HG02610 (cell line): Measurements from ENCODE around the gene ADARB2.
"Not testable (repeated sequence)": the region's sequence is repeated elsewhere in the genome, so short reads cannot be mapped to it uniquely, and the experiment has no call there.

Experiments used
- ATAC-seq: cut with Tn5 transposase; IDR thresholded peaks from one replicate; pipeline ENCODE4 v1.9.1; 2021; ENCODE audit warnings: mild to moderate bottlenecking, moderate library complexity; ENCODE audit not compliant: unreplicated experiment

Gene ADARB2

DNA sequence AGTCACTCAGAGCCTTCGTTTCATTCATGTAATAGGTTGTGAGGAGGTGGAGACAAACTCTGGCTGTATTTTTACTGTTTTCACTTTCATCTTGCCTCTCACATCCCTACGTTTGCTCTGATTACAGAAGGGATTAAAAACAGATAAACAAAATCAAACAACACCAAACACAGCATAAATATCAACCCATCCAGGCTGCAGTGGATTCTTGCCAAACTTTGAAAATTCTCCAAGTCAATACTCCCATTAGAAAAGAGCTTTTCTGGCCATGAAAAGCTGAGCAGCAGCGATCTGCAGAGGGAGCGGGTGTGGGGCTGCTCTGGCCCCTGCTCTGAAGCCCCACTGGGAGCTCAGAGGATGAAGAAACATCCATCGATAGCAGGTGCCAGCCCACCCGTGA, 397.9 kb downstream of the ADARB2 start:
- ATAC-seq, result no peak

DNA sequence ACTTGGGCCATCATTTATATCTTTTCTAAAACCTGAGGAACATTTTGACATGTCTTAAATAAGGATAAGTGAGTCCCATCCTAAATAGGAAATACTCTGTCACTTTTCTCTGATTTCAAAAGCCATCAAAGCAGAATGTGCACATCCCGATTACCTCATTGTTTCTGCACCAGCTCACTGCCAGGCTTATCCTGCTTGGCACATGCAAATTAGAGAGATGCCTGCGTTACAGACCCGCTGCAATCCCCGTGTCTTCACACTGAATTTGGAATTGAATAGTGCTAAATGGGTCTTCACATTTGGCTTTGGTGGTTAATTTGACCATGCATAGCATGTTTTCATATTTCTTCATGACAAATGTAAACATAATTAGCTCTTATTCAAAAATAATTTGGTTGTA, 401.7 kb downstream of the ADARB2 start:
- ATAC-seq, result no peak

DNA sequence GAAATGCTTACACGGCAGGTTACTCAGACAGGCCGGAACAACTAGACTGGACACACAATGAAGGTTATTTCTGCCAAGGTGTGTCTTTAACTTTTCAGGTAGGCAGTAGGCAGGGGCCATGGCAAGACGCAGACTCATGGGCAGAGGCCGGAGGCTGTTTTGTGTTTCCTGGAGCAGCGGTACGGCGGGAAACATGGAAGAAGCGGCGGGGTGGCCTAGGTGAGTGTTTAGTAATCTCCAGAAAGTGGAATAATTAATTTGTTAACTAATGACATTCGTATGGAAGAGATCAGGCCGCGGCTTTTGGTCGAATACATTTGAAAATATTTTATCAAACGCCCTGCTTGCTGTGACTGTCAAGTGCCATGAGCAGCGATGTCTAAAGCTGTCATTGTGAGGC, 403.3 kb downstream of the ADARB2 start:
- ATAC-seq, result no peak

DNA sequence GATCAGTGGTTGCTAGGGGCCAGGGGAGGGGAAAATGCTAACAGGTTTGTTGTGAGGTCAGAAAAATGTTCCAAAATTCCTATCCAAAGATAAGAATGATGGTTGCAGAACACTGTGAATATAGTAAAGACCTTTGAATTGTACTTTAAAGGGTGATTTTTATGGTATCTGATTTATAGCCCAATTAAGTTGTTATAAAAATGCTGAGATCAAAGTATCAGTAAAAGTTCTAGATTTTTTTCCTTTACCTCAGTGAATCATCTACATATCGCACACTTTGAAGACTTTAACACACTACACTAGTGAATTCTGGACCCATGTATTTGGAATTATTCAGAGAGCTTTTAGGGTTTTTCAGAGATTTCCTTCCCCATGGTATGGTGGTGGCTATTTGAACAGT, 405.8 kb downstream of the ADARB2 start:
- ATAC-seq, result no peak

DNA sequence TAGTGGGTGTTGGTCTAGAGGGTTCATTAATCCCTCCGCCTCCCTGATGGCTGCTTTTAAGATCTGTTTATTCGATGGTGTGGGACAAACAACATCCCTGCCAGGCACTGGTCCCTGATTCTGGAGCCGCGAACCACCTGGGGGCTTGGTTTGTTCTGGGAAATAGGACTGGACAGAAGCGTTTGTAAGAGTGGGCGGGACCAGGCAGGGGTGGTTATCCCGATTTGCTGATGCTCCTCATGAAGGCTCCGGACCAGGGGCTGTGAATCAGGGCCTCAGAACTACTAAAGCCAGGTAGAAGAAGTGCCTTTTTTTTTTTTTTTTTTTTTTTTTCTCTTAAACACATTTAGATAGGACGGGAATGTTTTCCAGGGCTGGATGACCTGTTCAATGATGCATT, 407.7 kb downstream of the ADARB2 start:
- ATAC-seq, result no peak

DNA sequence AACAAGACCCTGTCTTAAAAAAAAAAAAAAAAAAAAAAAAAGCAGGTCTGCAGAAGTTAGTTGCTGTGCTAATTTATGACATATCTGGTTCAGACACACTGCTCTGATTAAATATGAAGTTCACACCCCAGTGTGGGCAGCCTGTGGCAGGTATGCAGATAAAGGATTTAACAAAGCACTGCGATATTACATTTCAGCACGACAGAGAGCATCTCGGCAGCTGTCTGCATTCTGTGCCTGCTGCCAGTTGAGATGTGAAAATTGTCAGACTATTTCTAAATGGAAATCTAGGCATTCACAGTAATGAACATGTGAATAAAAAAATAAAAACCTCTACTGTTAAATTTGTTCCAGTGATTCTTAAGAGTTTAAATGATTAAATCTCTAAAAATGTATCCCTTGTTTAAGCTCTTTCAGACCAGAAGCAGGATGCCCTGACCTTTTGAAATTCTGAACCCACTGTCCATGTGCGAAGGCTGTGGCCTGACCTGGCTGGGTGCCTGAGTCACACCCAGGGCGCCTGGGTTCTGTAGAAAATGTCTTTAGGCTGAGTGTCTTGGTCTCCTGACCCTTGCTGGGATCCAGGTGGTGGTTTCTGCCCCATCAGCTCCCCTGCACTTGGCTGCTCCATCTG, 408.2 kb downstream of the ADARB2 start:
- no peak for ATAC-seq

DNA sequence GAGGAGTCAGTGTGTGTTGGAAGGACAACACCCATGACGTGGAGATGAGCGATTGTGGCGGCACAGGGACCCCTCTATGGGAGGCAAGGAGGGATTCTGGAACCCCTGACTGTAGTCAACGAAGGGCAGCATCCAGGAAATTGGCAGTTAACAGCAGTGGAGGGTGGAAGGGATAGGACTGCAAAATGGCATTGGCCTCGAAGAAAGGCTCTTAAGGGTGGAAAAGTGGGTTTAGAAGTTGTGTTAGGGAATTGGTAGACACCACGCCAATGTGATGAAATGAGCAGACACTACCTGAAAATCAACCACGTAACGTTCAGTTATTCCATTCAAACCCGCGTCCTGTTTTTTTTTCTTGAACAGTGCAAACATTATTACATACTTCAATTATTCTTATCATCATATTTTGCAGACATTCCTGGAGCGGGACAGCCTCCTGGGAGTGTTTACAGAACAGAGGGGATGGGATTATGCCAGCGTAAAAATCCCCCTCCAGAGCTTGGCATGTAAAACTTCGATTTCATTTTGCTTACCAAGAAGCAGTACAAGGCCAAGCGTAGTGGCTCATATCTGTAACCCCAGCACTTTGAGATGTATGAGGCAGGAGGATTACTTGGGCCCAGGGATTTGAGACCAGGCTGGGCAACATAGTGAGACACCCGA, 409.0 kb downstream of the ADARB2 start:
- no peak for ATAC-seq

DNA sequence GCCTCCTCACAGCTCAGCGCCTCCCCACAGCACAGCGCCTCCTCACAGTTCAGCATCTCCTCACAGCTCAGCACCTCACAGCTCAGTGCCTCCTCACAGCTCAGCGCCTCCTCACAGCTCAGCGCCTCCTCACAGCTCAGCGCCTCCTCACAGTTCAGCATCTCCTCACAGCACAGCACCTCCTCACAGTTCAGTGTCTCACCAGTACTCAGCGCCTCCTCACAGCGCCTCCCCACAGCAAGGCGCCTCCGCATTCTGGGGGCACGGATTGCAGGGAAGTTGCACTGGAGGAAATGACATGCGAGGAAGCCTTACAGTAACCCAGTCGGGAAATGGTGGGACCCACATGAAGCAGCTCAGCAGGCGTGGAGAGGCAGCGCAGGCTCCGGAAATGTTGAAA, 409.6 kb downstream of the ADARB2 start:
- no peak for ATAC-seq

DNA sequence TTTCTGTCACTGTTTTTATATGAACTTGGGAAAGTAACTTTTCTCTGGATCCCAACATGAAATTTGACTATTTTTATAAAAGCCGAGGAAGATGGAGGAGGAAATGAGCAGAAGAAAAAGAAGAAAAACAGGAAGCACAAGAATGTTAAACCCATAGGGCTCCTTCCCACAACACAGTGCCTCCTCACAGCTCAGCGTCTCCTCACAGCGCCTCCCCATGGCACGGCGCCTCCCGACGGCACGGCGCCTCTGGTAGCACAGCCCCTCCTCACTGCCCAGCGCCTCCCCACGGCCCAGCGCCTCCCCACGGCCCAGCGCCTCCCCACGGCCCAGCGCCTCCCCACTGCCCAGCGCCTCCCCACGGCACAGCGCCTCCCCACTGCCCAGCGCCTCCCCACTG, 410.8 kb downstream of the ADARB2 start:
- not testable (repeated sequence) for ATAC-seq

DNA sequence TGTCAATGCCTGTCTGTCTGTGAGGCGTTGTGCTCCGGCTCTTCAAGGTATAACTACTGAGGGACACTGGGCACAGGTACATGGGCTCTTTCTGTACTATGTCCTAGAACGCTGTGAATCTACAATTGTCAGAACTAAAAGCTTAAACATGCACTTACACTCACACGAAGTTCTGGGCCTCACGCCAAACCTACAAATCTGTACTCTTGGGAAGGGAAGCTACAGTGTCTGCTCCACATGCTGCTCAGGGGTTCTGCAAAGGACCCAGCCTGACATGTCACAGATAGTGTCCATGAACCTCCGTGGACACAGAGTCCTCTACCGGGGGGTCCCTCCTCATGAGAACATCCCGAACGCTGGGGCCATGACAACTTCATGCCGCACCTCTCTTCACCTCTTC, 412.4 kb downstream of the ADARB2 start:
- ATAC-seq, result no peak

DNA sequence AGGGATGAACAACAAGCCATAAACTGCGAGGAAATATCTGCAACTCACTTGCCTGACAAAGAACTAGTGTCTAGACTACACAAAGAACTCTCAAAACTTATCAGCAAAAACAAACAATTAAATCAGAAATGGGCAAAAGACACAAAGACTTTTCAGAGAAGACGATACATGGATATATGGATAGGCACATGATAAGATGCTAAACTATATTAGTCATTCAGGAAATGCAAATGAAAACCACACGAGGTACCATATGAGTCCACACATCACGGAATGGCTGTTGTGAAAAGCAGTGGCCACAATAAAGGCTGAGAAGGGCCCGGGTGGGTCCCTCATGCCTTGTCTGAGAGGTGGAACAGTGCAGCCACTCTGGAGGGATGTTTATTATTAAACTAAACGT, 413.4 kb downstream of the ADARB2 start:
- ATAC-seq, result peak; percentile 89

DNA sequence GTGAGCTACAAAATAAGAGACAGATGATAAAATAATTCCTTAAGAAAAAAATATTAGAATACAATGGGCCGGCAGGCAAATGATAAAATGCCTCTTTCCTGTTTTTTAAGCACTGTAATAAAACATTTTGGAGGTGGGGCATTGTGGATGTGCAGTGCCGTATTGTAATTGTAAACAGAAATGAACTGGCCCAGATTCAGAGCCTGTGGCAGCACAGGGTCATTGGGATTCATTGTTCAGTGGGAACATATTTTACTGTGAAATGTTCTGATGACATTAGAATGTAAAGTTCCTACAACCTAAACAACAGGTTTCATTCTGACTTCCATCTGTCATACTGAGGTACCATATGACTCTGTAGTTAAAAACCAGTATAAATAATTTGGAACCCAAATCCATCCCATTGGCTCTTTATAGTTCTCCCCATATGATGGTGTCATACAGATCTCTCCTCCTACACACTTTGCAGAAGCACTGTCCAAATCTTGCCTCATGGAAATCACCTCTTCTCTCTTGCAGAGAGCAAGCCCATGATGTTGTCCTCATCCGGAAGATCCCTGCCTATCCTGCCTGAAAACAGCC, 416.5 kb downstream of the ADARB2 start:
- ATAC-seq, result no peak

DNA sequence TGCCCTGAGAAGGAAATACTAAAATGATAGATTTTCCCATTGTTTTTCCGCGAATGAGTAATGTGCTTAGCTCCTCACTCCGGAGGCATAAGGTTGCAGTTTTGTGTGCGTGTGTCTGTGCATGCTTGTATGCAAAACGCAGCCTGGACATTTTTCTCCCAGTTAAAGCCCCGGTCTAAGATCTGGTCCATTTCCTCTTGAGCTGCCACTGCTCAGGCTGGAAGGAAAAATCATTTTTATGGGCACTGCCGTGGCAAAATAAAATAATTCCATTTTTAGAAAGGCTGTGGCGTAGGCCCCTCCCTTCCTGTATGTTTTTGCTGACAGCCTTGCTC, 420.5 kb downstream of the ADARB2 start:
- ATAC-seq, result no peak

DNA sequence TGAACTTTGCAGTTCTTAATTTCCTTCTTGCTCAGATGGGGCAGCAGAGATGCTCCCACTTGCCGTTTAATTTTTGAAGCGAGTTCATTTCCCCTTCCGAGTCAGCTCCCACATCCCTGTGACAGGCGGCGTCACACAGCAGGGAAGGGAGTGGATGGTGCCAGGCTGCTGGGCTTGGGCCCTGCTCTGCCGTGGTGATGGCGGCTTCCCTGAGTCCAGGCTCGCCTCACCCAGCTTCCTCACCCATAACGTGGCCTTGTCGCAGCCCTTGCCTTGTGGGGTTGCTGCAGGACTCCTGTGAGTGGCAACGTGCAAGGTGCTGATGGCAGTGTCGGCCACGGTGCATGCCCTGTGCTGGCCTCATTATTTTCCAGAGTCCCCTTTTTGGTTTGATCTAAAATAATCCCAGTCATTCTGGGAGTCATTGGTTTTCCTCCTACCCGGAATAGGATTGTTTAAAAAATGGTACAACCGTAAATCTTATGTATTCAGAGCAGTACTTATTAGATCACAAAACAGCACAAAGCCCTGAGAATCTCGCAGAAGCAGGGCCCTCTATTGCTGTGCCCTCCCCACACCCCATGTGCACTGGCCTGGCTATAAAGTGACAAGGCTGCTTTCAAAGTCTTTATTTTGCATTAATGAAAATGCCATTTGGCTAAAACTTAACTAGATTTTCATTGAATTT, 421.1 kb downstream of the ADARB2 start:
- no peak for ATAC-seq

DNA sequence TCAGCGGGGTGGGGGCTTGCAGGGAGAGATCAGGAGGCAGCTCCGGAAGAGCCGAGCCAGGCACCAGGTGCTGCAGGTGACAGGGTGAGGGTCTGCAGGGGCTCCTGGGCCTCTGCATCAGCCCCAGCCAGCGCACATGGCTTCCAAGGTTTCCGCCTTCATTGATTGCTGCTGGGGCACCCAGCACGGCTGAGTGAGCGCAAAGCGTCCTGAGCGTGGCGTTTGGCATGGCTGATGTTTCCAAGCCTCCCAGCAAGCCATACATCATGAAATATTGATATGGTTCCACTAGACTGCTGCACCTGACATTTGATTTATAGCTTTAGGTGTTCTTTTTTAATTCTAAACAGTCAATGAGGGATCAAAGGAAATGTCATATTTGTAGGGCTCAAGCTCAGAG, 422.1 kb downstream of the ADARB2 start:
- no peak for ATAC-seq

DNA sequence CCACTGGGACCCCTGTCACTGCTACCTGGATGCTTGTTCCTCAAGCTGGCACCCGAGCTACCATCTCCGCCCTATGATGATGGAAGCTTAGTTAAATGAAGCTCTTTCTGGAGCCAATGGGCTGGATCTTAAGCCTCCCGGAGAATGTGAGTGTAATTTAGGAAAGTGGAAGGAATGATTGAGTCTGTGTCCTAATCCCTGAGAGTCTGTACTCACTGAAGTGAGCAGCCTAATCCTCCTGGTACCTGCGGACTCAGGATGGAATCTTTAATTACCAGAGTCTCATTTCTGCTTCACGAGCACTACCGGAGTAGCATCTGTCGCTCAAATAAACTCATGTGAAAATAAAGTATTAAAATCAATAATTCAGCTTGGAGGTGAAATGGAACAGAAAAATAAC, 425.6 kb downstream of the ADARB2 start:
- no peak for ATAC-seq

DNA sequence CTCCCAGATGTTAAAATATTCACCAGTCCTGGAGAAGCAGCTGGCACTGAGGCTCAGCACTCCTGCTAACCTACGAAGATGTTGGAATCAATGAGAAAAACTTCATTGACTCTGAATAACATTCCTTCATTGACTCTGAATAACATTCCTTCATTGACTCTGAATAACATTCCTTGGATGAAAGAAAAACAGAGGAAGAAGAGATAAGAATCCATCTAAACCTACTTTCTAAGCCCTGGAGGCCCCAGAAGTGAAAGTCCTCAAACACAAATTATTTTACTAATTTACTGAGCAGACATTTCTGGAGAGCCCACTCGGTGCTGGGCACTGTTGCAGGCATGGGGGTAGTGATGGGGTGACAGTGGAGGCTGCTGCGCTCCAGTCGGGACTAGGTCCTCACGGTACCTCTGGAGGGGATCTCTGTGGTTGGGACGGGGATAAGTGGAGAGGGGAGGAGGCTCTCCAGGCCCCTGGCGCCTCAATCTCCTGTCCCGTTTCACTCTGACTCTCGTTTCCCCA, 427.0 kb downstream of the ADARB2 start:
- ATAC-seq, result no peak

DNA sequence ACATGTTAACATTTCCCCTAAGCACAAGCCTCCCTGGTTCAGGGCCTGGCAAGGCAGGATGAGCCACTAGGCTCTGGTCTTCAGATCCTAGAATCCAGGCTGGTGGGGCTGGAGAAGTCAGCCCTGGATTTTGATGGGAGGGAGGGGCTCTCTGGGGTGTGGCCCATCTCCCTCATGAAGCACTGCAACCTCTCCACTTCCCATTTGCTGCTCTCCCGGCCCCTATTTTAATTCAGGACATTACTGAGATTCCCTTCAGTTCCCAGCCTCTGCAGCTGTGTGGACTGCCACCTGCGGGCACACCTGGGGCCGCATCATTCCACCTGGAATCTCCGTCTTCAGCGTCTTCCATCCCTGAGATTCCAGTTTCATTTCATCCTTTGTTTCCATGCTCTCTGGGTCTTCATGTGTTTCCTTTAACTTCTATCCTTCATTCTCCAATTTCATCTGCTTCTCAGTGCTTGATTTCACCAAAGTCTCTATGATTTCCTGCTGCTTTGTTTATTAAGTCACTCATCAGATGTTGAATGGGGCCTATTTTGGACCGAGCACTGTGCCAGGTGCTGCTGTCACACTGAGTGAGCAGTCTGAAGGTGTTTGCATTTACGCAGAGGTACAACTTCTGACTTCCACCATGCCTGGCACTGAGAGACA, 427.6 kb downstream of the ADARB2 start:
- no peak for ATAC-seq

DNA sequence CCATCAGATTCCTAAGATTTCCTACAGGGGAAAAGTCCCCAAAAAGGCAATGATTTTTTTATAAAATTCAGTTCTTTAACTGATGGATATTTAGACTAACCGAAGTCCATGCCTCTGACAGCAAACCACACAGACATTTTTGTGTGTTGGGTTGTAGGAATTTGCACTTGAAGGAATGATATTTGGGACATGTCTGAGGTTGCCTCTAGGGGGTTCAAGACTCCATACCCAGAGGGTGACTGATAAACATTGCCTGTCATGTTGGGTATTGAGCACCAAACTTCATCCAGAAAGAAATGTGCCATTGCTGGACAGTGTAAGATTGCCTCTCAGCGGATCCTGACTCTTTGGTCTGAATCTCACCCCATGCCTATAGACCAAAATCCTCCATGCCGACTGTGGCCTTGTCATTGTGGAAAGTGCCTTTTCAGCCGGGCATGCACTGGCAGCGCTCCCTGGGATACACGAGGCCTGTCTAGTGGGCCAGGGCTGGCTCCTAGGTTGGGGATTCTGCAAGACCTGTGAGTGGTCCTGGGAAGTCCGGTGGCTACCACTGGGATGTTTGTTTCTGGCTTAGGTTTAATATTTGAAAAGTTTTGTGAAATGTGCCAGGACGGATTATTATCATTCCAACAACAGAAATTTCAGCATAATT, 428.2 kb downstream of the ADARB2 start:
- no peak for ATAC-seq

DNA sequence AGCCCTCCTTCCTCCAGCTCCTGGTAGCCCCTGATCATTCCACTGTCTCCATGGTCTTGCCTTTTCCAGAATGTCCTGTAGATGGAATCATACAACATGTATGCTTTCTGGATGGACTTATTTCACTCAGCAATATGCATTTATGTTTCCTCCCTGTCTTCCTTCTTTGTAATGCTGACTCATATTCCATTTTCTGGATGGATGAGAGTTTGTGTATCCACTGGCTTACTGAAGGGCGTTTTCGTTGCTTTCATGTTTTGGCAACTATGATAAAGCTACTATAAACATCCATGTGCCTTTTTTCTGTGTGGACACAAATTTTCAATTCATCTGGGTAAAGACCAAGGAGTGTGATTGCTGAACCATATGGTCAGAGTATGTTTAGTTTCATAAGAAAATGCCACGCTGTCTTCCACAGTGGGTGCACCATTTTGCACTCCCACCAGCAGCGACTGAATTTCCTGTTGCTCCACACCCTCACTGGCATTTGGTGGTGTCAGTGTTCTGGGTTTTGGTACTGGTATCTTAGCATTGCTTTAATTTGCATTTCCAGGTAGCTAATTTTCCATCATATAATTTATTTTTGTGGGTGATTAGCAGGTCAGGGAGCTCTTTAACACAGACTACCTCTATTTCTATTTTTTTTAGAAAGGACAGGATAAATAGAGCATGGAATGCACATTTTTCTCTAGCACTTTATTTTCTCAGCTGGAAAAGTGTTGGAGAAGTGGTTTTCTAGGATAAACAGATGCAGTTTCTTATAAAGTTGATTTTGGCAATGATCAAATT, 429.0 kb downstream of the ADARB2 start:
- no peak for ATAC-seq
